A673 (cell line): ENCODE results near the gene GLI3.

ENCODE experiments used
- EZH2 ChIP-seq: fragments of 200-600 bp; sonication (generic); IDR thresholded peaks from 2 replicates; pipeline ENCODE4 v1.6.1; 2017; ENCODE audit warnings: borderline replicate concordance, low read depth, mild to moderate bottlenecking, mixed read lengths, antibody characterized with exemption, low read length; ENCODE audit not compliant: poor library complexity, severe bottlenecking
- TF ChIP-seq, protein P1 (sequence below): fragments of 300-800, 200-600 bp; sonication (generic); conservative IDR thresholded peaks from 2 replicates; pipeline ENCODE4 v1.5.1; 2017; ENCODE audit warnings: low read depth, mild to moderate bottlenecking, antibody characterized with exemption, low read length, moderate library complexity, mixed read lengths

DNA sequence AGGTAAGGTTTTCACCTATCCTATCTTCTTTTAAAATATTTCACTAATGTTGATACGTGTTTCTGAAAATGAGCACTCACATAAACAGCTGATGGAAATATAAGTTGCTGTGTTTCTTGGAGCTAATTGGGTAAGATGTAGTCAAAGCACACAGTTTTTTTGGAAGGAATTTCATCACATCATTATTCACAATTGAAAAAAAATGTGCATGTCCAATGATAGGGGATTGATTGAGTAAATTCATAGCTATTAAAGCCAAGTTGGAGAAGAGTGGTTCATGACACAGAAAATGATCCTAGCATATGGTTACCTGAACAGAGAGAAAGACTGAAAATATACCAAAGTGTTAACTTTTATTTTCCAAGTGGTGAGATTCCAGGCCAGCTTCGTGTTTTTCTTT lies 29.6 kb downstream of the GLI3 start:
- TF ChIP-seq EZH2: no peak
- TF ChIP-seq, protein P1, sequence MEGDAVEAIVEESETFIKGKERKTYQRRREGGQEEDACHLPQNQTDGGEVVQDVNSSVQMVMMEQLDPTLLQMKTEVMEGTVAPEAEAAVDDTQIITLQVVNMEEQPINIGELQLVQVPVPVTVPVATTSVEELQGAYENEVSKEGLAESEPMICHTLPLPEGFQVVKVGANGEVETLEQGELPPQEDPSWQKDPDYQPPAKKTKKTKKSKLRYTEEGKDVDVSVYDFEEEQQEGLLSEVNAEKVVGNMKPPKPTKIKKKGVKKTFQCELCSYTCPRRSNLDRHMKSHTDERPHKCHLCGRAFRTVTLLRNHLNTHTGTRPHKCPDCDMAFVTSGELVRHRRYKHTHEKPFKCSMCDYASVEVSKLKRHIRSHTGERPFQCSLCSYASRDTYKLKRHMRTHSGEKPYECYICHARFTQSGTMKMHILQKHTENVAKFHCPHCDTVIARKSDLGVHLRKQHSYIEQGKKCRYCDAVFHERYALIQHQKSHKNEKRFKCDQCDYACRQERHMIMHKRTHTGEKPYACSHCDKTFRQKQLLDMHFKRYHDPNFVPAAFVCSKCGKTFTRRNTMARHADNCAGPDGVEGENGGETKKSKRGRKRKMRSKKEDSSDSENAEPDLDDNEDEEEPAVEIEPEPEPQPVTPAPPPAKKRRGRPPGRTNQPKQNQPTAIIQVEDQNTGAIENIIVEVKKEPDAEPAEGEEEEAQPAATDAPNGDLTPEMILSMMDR: no peak
